Measurements from ENCODE around the gene SPHK1. TPM values are rescaled to one million over a fixed set of nuclear protein-coding genes. Genes with fewer than 3 reads are reported as not detected.
A peak's percentile ranks its signal among the peaks of the same experiment; 100 is the strongest.

The SPHK1 gene
- total and polyA plus RNA-seq, 2 donors (not counting 3 experiments of a cell fraction or from before 2014, with no cell fraction given) = 85.6 to 97.4 TPM

GRCh38 chr17:76371656-76372628 lies 12.5 kb upstream of the SPHK1 start:
- H3K27ac ChIP-seq (ENCODE audit: insufficient read depth, low read depth, low read length) = peak overlapping the region; percentile 97
- H3K4me2 ChIP-seq (ENCODE audit: insufficient read depth, low read length) = peak overlapping the region; percentile 45
- H3K4me1 ChIP-seq (ENCODE audit: control insufficient read depth, extremely low read depth, insufficient read depth, low read length) = peaks cover 34% of the 10 kb centered on the region
- no peaks in the 10 kb centered on the region for H3K9me3 ChIP-seq (replicated peaks; ENCODE audit: control insufficient read depth, insufficient read depth, low read length)
- no peak overlapping the region for H3K4me3 ChIP-seq (replicated peaks in 1 of 3; ENCODE audit: insufficient read depth in 1 of 3, low read depth in 1 of 3, low read length in 3 of 3)
- FAIRE-seq = peak; percentile 97
- POLR2A ChIA-PET = interaction anchor here (0.7 kb wide), 1 partner anchor 10 kb away, joined by 7 read pairs; no protein-coding TSS in a partner anchor
- H2AFZ ChIP-seq (ENCODE audit: low read depth, low read length) = no peak overlapping the region
- TSS peak; percentile 68 for BruUV-seq (replicated peaks)
- peak overlapping the region; percentile 81 for H3K9ac ChIP-seq (replicated peaks; ENCODE audit: extremely low read depth, insufficient read depth, low read length)
- CTCF ChIA-PET = interaction anchor here (1.5 to 3.6 kb wide), 2 partner anchors 11 to 14 kb away, joined by 4 to 106 read pairs; partner anchors contain the start of gene SPHK1
- TF ChIP-seq FOS (IDR thresholded peaks at IDR 0.05; ENCODE audit: borderline replicate concordance, insufficient read depth, low read length) (peak; percentile 92), CTCF (IDR thresholded peaks at IDR 0.05; ENCODE audit: extremely low read depth in 1 of 2, insufficient read depth in 1 of 2, low read depth in 1 of 2, low read length in 2 of 2) (no peak), MAX (IDR thresholded peaks at IDR 0.05; ENCODE audit: insufficient read depth, insufficient read length) (peak; percentile 63), POLR2AphosphoS5 (IDR thresholded peaks at IDR 0.05; ENCODE audit: insufficient read depth, low read depth, low read length) (peak; percentile 65), MYC (IDR thresholded peaks at IDR 0.05; ENCODE audit: low read depth, low read length) (no peak), JUN (IDR thresholded peaks at IDR 0.05; ENCODE audit: borderline replicate concordance, insufficient read depth, insufficient read length, low read depth) (peak; percentile 94), GATA2 (IDR thresholded peaks at IDR 0.05; ENCODE audit: insufficient read depth, insufficient read length, low read depth, low read length) (no peak)
- no peaks in the 10 kb centered on the region for H3K79me2 ChIP-seq (ENCODE audit: control insufficient read depth, insufficient read depth, low read length)
- H3K27me3 ChIP-seq (ENCODE audit: control insufficient read depth in 2 of 2, insufficient read depth in 2 of 2, low read length in 2 of 2) = no peaks in the 10 kb centered on the region
- no peaks in the 10 kb centered on the region for H3K9me1 ChIP-seq (replicated peaks; ENCODE audit: control insufficient read depth, extremely low read depth, insufficient read depth, low read length)
- dilution Hi-C loops (cut with MboI; ENCODE audit: extremely low pct_ligation_motif_present, low sequenced_read_pairs) = no loop called here
- H3K36me3 ChIP-seq (ENCODE audit: control insufficient read depth in 2 of 2, extremely low read depth in 1 of 2, insufficient read depth in 2 of 2, low read length in 2 of 2) = no peaks in the 10 kb centered on the region
- intact Hi-C loops (cut with micrococcal nuclease) = no loop called here
- H4K20me1 ChIP-seq (replicated peaks; ENCODE audit: control insufficient read depth, extremely low read depth, insufficient read depth, low read length) = no peaks in the 10 kb centered on the region
- peak; percentile 95 for DNase-seq (ENCODE audit: low read depth, low spot score)

Data from endothelial cell of umbilical vein (primary cell).